ENCODE results near the gene PER2.
"Not testable (repeated sequence)": the region's sequence is repeated elsewhere in the genome, so short reads cannot be mapped to it uniquely, and the experiment has no call there.

- TF ChIP-seq SUZ12 (IDR thresholded peaks at IDR 0.05; ENCODE audit: extremely low read depth, insufficient read depth, insufficient read length); YY1 (IDR thresholded peaks at IDR 0.05; ENCODE audit: insufficient read depth, insufficient read length): not testable (repeated sequence)
These were observed 47.2 kb upstream of the PER2 start for GRCh38 chr2:238335591-238335990.
